Daoy (cell line): ENCODE results near the gene PDE1A. TPM values are rescaled to one million over a fixed set of nuclear protein-coding genes. Genes with fewer than 3 reads are reported as not detected.
A peak's percentile ranks its signal among the peaks of the same experiment; 100 is the strongest.

Experiments used
- DNase-seq: peaks from one replicate; pipeline ENCODE4 v3.0.0-alpha.2; 2015; ENCODE audit warnings: low read depth
- total RNA-seq: library from RNA; depleted of rRNA; stranded (reverse); fragments of >200 nt; shearing (Covaris generic); gene quantifications from 2 replicates; pipeline ENCODE4 v1.2.3, GENCODE V29; 2014

The PDE1A gene
- total RNA-seq, 1 experiment from 2014 or later, result not detected

DNA sequence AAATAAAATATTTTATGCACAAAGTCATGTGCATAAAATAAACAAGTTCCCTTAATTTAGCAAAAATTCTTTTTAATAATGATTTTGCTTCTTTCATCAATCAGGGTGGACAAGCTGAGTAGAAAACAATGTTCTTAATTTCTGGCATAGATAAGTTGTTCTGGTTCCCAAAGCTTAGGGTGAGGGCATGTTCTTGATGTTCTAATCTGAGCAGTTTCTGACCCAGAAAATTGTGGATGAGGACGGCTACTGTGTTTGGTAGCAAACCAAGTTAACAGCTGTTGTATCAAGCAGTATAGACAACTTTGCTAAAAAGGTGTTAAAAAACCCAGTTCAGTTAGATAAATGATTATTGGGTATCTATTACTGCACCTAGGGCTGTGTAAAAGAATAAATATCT lies 158.9 kb downstream of the PDE1A start:
- no peak for DNase-seq

GRCh38 chr2:182266909-182267308 lies 159.9 kb downstream of the PDE1A start:
- no peak for DNase-seq

DNA sequence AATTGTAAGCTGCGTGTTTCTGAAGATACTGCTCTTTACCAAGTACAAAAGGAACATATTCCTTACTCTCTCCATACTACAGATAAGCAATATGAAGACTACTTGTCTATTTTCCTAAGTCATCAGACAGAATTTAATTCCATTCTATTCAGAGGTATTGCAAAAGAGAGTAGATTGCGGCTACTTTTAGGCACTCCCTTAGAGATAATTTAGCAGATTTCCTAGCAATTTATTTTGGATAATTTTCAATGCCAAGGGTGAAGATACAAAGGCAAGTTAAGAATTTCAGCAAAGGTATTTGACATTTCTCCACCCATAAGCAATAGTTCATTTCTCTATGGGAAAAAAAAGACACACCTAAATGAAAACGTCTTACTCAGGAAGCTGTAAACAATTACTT lies 161.1 kb downstream of the PDE1A start:
- no peak for DNase-seq

DNA sequence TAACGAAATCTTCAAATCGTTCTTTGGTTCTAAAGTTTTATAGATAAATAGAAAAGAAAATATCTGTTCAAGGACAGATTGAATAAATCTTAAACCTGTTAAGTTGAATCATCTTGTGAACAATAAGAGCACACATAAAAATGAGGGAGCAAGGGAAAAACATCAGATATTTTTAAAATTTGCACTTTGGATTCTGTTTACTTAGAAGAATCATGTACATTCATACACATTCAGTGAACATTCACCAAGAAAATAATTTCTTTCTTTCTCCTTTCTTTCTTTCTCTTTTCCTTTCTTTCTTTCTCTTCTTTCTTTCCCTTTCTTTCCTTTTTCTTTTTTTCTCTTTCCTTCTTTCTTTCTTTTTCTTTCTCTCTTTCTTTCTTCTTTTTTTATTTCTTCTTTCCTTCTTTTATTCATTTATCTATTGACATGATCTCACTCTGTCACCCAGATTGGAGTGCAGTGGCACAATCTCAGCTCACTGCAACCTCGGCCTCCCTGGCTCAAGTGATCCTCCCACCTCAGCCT lies 164.9 kb downstream of the PDE1A start:
- DNase-seq, result no peak

DNA sequence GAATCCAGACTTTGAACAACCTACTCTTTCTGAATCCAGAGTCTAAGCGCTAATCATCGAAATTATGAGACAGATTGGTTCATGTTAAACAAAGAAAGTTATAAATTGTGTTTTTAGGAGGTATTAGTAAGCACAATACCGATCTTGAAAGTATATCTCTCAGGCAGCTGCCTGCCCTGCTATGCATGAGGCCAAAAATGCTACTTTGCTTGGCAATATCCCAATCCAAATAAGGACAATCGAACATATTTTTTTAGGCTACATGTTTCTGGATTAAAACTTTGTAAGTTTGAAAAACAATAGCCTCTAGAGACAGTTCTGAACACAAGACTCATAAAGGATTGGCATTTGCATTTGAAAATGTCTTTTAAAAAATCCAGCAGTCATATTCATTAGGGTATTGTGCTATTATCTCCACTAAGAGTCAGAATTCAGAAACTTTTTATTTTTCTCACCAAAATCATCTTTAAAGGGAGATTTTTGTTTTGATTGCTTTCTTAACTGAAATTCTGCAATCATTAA lies 167.1 kb downstream of the PDE1A start:
- no peak for DNase-seq

- DNase-seq, result no peak
Observed at GRCh38 chr2:182252534-182252933, 174.3 kb downstream of the PDE1A start.

DNA sequence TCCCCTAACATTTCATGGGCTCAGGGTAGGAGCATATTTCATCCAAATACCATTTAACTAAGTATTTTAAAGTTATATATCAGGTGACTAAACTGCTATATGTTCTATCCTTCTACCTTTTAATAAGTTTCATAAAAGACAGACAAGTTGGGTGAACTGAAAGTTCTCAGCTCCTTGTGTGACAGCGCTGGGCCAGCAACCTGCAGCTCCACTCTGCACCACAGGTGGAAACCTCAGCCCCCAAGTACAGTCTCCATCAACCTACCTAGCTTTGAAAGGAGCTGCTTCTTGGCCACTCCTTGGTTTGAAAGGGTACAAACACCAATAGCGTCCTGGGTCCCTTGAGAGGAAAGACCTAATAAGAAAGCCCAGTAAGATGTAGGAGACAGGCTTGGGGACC lies 177.9 kb downstream of the PDE1A start:
- no peak for DNase-seq

DNA sequence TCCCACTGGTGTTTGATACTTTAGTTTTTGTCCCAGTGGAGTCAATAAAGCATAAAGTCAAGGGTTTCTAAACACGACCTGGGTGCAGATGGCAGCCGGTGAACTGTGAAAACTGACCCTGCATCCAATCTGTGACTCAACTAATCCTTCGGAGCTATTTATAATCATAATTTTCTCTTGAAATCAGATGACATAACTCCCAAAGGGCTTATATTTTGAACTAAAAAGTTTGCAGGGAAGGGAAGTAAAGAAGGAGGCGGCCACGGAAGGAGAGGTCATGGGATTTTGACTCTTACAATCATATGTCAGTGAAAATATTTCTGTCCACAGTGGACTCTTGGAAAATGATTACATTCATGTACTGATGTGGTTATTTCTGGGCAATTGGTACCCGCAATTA lies 178.5 kb downstream of the PDE1A start:
- DNase-seq, result no peak

DNA sequence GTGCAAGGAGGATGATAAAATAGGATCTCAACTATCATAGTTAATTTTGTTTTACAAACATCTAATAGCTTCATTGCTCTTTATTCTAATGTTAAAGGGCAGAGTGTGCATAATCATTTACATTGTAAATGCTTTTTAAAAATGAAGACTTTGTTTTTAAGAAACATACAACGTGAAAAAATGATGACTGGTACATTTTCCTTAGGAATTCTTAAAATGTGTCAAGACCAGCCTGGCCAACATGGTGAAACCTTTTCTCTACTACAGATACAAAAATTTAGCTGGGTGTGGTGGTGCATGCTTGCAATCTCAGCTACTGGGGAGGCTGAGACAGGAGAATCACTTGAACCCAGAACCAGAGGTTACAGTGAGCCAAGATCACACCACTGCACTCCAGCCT lies 179.0 kb downstream of the PDE1A start:
- no peak for DNase-seq

- DNase-seq, result no peak
Observed at GRCh38 chr2:182245963-182246362, 180.9 kb downstream of the PDE1A start.

DNA sequence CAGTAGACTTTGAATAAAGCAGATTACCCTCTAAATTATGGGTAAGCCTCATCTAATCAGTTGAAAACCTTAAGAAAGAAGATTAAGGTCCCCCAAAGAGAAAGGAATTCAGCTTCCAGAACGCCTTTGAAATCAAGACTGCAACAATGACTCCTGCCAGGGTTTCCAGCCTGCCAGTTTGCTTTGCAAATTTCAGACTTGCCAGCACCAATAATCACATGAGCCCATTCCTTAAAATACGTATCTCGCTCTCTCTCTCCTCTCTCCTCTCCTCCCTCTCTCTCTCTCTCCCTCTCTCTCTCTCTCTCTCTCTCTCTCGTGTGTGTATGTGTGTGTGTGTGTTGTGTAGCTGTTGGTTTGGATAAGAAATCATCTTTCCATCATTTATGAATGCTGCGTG lies 184.2 kb downstream of the PDE1A start:
- DNase-seq, result no peak

DNA sequence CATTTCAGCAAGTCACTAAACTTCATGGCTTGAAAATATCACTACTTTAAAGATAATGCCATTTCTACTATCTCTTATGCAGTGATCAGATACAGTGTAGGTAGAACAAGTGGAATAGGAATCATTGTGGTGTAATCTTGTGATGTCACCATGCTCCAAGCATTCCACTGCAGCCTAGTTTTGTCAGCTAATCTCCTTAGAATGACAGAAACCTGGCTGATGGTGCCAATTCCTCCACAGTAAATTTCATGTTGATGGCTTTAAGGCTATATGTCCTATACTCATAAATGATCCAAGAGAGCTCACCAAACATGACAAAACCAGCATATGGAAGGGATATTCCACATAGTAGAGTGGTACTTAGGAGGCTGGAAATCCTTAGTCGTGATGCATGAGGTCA lies 184.9 kb downstream of the PDE1A start:
- DNase-seq, result no peak

- DNase-seq, result peak; percentile 9
Observed at GRCh38 chr2:182240862-182241371, 185.9 kb downstream of the PDE1A start.

GRCh38 chr2:182230561-182230960 lies 196.3 kb downstream of the PDE1A start:
- DNase-seq, result no peak

DNA sequence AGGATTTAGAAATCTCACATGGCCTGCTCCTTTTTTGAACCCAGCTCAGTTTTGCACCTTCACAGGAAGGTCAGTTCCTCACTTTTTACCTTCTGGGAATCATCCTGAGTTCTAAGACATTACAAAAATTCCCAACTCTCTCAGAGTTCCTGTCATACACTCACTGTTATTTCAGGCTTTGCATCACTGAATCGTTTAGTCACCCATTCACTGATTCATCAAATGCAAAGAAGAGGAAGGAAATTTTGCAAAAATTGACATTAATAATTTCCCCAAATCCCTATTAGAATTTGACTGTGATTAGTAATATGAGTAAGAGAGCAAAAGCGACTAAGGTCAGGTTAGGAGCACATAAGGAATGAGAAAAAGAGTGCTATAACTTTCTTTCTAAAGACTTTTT lies 197.5 kb downstream of the PDE1A start:
- no peak for DNase-seq

- DNase-seq, result no peak
Observed at GRCh38 chr2:182228741-182229140, 198.1 kb downstream of the PDE1A start.

DNA sequence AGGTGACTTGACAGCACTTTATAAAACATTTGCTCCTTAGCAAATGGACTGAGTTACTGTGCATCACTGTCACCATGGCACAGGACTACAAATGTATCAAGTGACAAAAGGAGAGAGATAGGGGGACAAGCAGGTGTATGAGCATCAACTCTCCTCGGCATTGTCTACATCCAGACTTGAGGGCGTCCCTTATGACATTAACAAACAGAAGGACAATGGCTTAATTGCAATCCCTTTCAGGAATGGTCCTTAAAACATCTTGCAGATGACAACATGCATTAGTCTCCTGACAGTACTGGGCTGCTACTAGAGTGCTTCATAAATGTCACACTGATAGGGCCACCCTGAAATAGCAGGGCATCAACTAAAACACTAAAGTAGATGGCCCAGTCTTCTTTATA lies 198.8 kb downstream of the PDE1A start:
- DNase-seq, result no peak

- DNase-seq, result no peak
Observed at GRCh38 chr2:182226807-182227206, 200.0 kb downstream of the PDE1A start.

DNA sequence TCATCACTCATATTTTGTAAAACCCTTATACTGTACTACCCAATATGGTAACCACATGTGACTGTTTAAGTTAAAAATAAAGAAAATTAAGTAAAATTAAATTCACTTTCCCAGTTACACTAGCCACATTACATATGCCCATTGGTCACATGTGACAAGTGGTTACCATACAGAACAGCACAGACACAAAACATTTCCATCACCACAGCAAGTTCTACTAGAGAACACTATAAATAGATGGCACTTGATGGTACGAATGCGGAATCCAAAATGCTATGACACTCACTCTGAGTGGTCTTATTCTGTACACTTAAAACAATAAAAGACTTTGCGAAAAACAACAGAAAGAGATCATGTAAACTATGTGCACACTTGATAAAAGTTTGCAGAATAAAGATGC lies 202.2 kb downstream of the PDE1A start:
- DNase-seq, result no peak

- DNase-seq, result no peak
Observed at GRCh38 chr2:182220998-182221397, 205.8 kb downstream of the PDE1A start.

DNA sequence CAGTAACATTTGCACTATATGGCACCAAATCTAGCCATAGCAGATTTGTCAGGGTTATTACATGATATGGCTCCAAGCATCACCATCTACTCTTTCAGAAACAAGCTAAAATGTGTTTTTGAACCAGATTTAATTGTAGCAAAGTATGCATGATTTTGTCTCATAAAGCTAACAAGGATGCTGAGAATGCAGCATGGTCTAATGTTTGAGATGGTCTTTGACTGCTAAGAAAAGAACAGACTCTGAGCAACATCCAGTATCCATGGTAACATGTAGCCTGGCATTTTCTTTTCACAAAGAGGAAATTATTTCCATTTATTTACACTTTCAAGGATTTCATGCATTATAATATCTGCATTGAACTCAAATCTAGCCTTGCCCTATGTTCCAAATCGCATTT lies 206.5 kb downstream of the PDE1A start:
- no peak for DNase-seq

- DNase-seq, result no peak
Observed at GRCh38 chr2:182210669-182211068, 216.2 kb downstream of the PDE1A start.

DNA sequence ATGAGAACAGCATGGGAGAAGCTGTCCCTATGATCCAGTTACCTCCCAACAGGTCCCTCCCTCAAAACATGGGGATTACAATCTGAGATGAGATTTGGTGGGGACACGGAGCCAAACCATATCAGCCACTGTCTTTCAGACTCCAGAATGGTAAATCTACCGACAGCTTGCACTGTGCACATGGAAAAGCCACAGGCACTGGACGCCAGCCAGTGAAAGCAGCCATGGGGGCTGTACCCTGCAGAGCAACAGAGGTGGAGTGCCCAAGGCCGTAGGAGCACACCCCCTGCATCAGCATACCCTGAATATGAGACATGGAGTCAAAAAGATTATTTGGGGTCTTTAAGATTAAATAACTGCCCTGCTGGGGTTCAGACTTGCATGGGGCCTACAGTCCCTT lies 218.4 kb downstream of the PDE1A start:
- DNase-seq, result no peak

- DNase-seq, result no peak
Observed at GRCh38 chr2:182207049-182207746, 219.6 kb downstream of the PDE1A start.
